DND-41 (cell line): ENCODE results near the gene BCAS3.

Experiments used
- CTCF ChIP-seq: IDR thresholded peaks from 2 replicates; pipeline ENCODE4 v1.5.1; 2012; ENCODE audit warnings: borderline replicate concordance, low read length, moderate library complexity, mild to moderate bottlenecking; ENCODE audit not compliant: poor library complexity, severe bottlenecking; ENCODE audit errors: extremely low read depth
- EZH2 ChIP-seq: IDR thresholded peaks from 3 replicates; pipeline ENCODE4 v1.6.1; 2012; ENCODE audit warnings: borderline replicate concordance, low read depth, mild to moderate bottlenecking, moderate library complexity, low read length, inconsistent platforms; ENCODE audit not compliant: severe bottlenecking

GRCh38 chr17:60661489-60661888 lies 16.2 kb upstream of the BCAS3 start:
- no peak for TF ChIP-seq CTCF
- no peak for TF ChIP-seq EZH2
